Measurements from ENCODE around the gene SERINC5.
"Not testable (repeated sequence)": the region's sequence is repeated elsewhere in the genome, so short reads cannot be mapped to it uniquely, and the experiment has no call there.

SERINC5 gene

DNA sequence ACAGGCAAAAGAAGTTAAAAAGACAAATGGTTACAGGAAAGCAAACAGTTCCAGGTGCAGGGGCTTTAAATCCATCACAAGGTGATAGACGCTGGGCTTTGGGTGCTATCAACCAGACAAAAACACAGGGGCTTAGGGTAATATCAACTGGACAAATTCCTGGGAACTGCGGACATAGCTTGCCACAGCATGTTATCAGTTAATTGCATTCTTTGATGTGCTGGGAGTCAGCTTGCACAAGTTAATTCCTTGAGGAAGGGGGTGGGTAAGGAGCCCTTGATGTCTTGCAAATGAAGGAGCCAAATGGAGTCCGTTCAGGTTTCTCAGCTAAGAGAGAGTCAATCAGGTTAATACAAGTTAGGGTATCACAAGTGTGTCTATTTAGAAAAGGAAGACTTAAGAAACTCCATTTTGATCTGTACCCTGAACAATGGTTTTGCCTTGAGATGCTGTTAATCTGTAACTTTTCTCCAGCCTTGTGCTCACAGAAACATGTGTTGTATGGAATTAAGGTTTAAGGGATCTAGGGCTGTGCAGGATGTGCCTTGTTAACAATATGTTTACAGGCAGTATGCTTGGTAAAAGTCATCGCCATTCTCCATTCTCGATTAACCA lies 144.4 kb downstream of the SERINC5 start:
- ATAC-seq, result not testable (repeated sequence)

DNA sequence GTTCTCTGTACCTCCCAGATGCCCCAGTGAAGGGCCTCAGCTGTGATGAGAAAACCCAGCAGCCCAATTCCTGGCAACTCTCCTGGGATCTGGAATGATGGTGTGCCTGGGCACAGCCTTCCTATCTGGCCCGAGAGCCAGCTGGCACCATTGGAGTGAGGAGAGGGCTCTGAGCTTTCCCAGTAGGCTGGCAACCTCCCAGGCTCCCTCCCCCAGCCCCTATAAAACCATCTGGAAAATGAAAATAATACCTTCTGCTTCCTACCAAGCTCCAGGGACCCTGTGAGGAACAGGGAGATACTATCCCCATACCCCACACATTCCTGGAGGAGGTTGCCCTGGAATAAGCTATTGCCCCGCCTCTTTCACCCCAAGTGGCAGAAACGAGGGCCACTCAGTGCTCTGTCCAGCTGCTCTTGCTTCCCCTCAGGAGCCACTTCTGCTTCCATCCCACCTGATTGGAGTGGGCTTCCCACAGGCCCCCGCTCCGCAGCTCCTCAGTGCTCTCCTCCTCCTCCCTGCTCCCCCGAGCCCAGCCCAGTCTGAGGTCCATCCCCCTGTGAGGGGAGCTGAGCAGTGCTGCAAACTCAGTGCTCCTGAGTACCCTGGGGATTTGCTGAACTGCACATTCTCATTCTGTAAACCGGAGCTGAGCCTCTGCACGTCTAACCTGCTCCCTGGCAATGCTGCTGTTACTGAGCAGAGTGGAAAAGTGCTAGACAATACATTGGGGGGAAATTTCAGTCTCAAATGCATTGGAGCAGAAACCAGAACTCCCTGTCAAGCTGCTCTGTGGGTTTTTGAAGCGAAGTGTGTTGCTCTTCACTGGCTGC lies 146.0 kb downstream of the SERINC5 start:
- TF ChIP-seq TCF4 (CRISPR knock-in tag; IDR thresholded peaks at IDR 0.05; ENCODE audit: borderline replicate concordance), result peak; percentile 71
- no peak for TF ChIP-seq ZNF8 (CRISPR knock-in tag; IDR thresholded peaks at IDR 0.05)
- peak; percentile 40; the same call in 1 of the 2 replicates for TF ChIP-seq ISL1 (CRISPR knock-in tag; IDR thresholded peaks at IDR 0.05)
- TF ChIP-seq SNAI2 (CRISPR knock-in tag; IDR thresholded peaks at IDR 0.05), result no peak
- TF ChIP-seq, protein P1, sequence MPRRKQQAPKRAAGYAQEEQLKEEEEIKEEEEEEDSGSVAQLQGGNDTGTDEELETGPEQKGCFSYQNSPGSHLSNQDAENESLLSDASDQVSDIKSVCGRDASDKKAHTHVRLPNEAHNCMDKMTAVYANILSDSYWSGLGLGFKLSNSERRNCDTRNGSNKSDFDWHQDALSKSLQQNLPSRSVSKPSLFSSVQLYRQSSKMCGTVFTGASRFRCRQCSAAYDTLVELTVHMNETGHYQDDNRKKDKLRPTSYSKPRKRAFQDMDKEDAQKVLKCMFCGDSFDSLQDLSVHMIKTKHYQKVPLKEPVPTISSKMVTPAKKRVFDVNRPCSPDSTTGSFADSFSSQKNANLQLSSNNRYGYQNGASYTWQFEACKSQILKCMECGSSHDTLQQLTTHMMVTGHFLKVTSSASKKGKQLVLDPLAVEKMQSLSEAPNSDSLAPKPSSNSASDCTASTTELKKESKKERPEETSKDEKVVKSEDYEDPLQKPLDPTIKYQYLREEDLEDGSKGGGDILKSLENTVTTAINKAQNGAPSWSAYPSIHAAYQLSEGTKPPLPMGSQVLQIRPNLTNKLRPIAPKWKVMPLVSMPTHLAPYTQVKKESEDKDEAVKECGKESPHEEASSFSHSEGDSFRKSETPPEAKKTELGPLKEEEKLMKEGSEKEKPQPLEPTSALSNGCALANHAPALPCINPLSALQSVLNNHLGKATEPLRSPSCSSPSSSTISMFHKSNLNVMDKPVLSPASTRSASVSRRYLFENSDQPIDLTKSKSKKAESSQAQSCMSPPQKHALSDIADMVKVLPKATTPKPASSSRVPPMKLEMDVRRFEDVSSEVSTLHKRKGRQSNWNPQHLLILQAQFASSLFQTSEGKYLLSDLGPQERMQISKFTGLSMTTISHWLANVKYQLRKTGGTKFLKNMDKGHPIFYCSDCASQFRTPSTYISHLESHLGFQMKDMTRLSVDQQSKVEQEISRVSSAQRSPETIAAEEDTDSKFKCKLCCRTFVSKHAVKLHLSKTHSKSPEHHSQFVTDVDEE (CRISPR knock-in tag; IDR thresholded peaks at IDR 0.05), result peak; percentile 40; the same call in 1 of the 2 replicates
- no peak for TF ChIP-seq ZFP30 (CRISPR knock-in tag; IDR thresholded peaks at IDR 0.05)
- no peak for TF ChIP-seq PPARA (CRISPR knock-in tag; IDR thresholded peaks at IDR 0.05; ENCODE audit: borderline replicate concordance)
- peak; percentile 88 for ATAC-seq

DNA sequence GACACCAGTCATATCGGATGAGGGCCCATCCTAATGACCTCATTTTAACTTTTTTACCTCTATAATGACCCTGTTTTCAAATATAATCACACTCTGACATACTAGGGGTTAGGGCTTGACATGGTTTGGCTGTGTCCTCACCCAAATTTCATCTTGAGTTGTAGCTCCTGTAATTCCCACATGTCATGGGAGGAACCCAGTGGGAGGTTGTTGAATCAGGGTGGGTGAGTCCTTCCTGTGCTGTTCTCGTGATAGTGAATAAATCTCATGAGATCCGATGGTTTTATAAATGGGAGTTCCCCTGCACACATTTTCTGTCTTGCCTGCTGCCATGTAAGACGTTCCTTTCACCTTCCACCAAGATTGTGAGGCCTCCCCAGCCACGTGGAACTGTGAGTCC lies 148.9 kb downstream of the SERINC5 start:
- TF ChIP-seq ZFP30 (CRISPR knock-in tag; IDR thresholded peaks at IDR 0.05), result no peak
- no peak for ATAC-seq

DNA sequence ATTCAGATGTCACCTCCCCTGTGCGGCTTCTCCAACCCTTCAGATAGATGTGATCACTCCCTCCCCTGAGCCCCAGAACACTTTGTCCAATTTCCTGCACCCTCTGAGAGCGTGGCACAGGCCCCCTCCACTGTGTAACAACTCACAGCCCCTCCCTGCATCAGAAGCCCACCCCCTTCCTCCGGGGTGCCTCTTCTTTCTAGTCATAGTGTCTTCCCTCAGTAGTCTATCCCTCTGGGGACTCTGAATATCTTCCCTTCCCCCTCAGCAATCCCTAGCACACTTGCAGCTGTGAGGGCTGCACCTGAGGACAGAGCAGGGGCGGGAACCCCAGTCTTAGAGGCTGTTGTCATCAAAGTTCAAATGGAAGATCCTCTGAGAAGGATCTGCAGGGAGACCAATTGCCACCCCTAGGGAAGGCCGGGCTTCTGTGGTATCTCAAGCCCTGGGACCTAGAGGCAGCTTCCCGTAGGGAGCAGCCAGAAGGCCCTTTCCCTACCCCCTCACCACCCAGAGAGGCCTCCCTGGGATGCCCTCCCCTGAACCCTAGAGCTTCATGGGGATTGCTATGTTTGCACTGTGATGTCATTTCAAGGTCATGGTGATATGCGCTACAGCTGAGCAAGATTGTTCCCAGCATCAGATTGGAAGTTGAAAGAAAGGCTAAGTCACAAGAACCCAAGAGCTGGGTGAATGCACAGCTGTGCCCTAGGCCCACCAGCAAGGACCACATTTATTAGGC lies 150.0 kb downstream of the SERINC5 start:
- no peak for ATAC-seq
- TF ChIP-seq OSR1 (CRISPR knock-in tag; IDR thresholded peaks at IDR 0.05) (no peak), ZFP30 (CRISPR knock-in tag; IDR thresholded peaks at IDR 0.05) (no peak), BACH2 (CRISPR knock-in tag; IDR thresholded peaks at IDR 0.05; ENCODE audit: borderline replicate concordance) (no peak), ZNF565 (CRISPR knock-in tag; conservative IDR thresholded peaks at IDR 0.05; ENCODE audit: low read depth) (no peak), PPARA (CRISPR knock-in tag; IDR thresholded peaks at IDR 0.05; ENCODE audit: borderline replicate concordance) (no peak), GLIS3 (CRISPR knock-in tag; IDR thresholded peaks at IDR 0.05) (no peak), RARB (CRISPR knock-in tag; IDR thresholded peaks at IDR 0.05) (no peak), ZNF8 (CRISPR knock-in tag; IDR thresholded peaks at IDR 0.05) (no peak), SNAI2 (CRISPR knock-in tag; IDR thresholded peaks at IDR 0.05) (no peak), TCF4 (CRISPR knock-in tag; IDR thresholded peaks at IDR 0.05; ENCODE audit: borderline replicate concordance) (no peak), ZC3H10 (CRISPR knock-in tag; IDR thresholded peaks at IDR 0.05) (no peak)
- TF ChIP-seq, protein P2, sequence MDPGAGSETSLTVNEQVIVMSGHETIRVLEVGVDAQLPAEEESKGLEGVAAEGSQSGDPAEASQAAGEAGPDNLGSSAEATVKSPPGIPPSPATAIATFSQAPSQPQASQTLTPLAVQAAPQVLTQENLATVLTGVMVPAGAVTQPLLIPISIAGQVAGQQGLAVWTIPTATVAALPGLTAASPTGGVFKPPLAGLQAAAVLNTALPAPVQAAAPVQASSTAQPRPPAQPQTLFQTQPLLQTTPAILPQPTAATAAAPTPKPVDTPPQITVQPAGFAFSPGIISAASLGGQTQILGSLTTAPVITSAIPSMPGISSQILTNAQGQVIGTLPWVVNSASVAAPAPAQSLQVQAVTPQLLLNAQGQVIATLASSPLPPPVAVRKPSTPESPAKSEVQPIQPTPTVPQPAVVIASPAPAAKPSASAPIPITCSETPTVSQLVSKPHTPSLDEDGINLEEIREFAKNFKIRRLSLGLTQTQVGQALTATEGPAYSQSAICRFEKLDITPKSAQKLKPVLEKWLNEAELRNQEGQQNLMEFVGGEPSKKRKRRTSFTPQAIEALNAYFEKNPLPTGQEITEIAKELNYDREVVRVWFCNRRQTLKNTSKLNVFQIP (CRISPR knock-in tag; IDR thresholded peaks at IDR 0.05; ENCODE audit: borderline replicate concordance, low read depth), result no peak
- TF ChIP-seq, protein P1 (CRISPR knock-in tag; IDR thresholded peaks at IDR 0.05), result no peak
- TF ChIP-seq, protein P3, sequence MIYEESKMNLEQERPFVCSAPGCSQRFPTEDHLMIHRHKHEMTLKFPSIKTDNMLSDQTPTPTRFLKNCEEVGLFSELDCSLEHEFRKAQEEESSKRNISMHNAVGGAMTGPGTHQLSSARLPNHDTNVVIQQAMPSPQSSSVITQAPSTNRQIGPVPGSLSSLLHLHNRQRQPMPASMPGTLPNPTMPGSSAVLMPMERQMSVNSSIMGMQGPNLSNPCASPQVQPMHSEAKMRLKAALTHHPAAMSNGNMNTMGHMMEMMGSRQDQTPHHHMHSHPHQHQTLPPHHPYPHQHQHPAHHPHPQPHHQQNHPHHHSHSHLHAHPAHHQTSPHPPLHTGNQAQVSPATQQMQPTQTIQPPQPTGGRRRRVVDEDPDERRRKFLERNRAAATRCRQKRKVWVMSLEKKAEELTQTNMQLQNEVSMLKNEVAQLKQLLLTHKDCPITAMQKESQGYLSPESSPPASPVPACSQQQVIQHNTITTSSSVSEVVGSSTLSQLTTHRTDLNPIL (CRISPR knock-in tag; IDR thresholded peaks at IDR 0.05; ENCODE audit: low read depth), result no peak

Measured in SK-N-SH treated with all-trans-retinoic acid at 6 μM for 48 hours (cell line).